Right lobe of liver (tissue), 6 donors: ENCODE results near the gene JAKMIP1. TPM values are rescaled to one million over a fixed set of nuclear protein-coding genes. Genes with fewer than 3 reads are reported as not detected.

Experiments used
- ATAC-seq, 4 donors: fragments of 200-7000 bp; cut with Tn5 transposase; one replicate each; pipeline ENCODE4 v1.9.1; 2020; ENCODE audit warnings: mild to moderate bottlenecking in 4 of 4, moderate library complexity in 4 of 4
- DNase-seq, 3 donors: peaks; one replicate each; pipeline ENCODE4 v3.0.0-alpha.2; 2020
- H3K27ac ChIP-seq, 3 donors: fragments of 200-600 bp; one replicate each; pipeline ENCODE4 v1.8.0; 2022
- H3K27me3 ChIP-seq, 2 donors: fragments of 200-600 bp; one replicate each; pipeline ENCODE4 v1.8.0; 2022
- H3K36me3 ChIP-seq, 4 donors: fragments of 200-600 bp; sonication (generic) in 1 of 4; one replicate each; pipeline versions ENCODE4 v1.5.1 to v1.8.0; 2017 to 2022; ENCODE audit warnings: control low read depth in 1 of 4
- H3K4me1 ChIP-seq, 4 donors: fragments of 200-600 bp; sonication (generic) in 1 of 4; one replicate each; pipeline versions ENCODE4 v1.5.1 to v1.8.0; 2017 to 2022; ENCODE audit warnings: control low read depth in 1 of 4
- H3K4me3 ChIP-seq, 3 donors: fragments of 200-600 bp; one replicate each; pipeline ENCODE4 v1.8.0; 2022
- H3K9me3 ChIP-seq, 4 donors: fragments of 200-600 bp; sonication (generic) in 1 of 4; one replicate each; pipeline versions ENCODE4 v1.5.1 to v1.8.0; 2017 to 2022; ENCODE audit warnings: control low read depth in 1 of 4
- POLR2A ChIP-seq: fragments of 450-650 bp; IDR thresholded peaks from one replicate; pipeline ENCODE4 v1.6.1; 2017; ENCODE audit warnings: antibody characterized with exemption, mild to moderate bottlenecking
- WGBS: methylation state at CpG from one replicate; pipeline ENCODE4 v1.1.6; 2018; ENCODE audit warnings: low coverage, low lambda C conversion rate; ENCODE audit not compliant: insufficient coverage; ENCODE audit errors: missing lambda C conversion rate; 5-methylcytosine and 5-hydroxymethylcytosine counted together
- intact Hi-C, 2 donors: fragments of 100-400 bp; cut with DNase I; formaldehyde crosslinking; loops; one replicate each; pipeline versions ENCODE4 v1.11.2 to v1.14.1; 2022
- total RNA-seq, 6 experiments: library from RNA; depleted of rRNA in 2 of 6; stranded (reverse); fragments of >200 nt in 2 of 6; fragmentation: NEBNext Ultra II Directional in 3 of 6; extraction: Animal tissue kit (Norgen Biotek cat#: 25700) in 3 of 6; gene quantifications; one replicate each; pipeline versions ENCODE4 v1.1.0 to v1.2.4, GENCODE V29; 2016 to 2023
- TF ChIP-seq, protein P1 (sequence below), 4 donors: fragments of 200-600 bp in 3 of 4; fragments of 450-650 bp in 1 of 4; IDR thresholded peaks; one replicate each; pipeline versions ENCODE4 v1.5.1 to v1.8.0; 2016 to 2022; ENCODE audit warnings: antibody characterized with exemption in 4 of 4, mild to moderate bottlenecking in 2 of 4
- donor health status: DM: no; HTN: yes; CAD: no.
- donor health status: DM: no; HTN: no; CAD: no.
- donor health status: DM: no; HTN: no; CAD: no.
- donor health status: DM: no; HTN: yes; CAD: no.
- donor health status: DM: no; HTN: yes; CAD: no.

Gene JAKMIP1
- total RNA-seq, 6 experiments from 2014 or later: 0.12 TPM; not detected in 5

DNA sequence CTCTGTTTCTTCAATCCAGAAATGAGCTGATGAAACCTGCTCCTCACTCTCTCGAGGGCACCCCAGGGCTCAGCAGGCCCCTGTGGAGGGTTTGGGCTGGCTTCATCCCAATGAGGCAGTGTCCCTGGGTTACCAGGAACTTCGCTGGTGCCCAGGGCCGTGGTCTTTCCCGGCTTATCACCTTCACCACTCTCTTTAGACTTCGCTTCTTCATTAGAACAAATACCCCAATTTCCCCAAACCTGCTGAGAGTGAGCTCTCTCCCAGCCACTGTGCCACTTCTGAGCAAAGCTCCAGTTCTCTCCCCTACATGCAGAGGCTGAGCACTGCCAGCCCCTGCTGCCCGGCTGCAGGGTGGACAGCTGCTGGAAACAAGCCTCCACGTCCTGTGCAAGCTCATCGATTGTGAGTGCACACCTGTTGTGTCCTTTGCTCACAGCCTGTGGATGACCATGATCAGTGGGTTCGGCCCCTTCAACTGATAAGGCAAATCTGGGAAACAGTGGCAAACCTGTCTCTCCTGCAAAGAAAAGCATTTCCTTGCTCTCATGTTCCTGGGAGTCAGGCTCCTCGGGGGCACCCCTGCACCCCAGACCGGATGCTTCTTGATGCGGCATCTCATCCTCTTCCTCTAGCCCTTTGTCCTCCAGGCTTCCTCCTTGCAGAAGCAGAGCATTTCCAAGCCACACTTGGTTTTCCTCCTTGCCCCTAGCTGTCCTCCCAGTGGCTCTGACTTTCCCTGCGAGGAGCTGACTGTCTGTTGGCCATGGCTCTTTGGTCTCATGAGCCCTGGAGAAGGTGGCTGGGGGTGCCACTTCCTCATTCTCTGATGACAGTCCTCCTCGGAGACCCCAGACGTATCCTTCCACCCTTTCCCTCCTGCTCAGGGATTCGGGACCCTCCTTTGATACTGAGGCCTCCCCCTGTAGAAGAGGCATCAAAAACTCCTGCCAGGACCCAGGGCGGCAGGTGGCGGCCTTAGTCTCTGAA, 210.8 kb downstream of the JAKMIP1 start:
- H3K4me3 ChIP-seq: no peak overlapping the region
- ATAC-seq (no peak), DNase-seq (no peak)
- no peak overlapping the region for H3K27ac ChIP-seq
- H3K36me3 ChIP-seq: no peaks in the 10 kb centered on the region
- H3K27me3 ChIP-seq: no peaks in the 10 kb centered on the region
- intact Hi-C loops: no loop called here
- H3K4me1 ChIP-seq: no peaks in the 10 kb centered on the region
- H3K9me3 ChIP-seq: no peaks in the 10 kb centered on the region
- 32% methylated on average over 13 of the region's 18 CpGs for WGBS
- TF ChIP-seq, protein P1, sequence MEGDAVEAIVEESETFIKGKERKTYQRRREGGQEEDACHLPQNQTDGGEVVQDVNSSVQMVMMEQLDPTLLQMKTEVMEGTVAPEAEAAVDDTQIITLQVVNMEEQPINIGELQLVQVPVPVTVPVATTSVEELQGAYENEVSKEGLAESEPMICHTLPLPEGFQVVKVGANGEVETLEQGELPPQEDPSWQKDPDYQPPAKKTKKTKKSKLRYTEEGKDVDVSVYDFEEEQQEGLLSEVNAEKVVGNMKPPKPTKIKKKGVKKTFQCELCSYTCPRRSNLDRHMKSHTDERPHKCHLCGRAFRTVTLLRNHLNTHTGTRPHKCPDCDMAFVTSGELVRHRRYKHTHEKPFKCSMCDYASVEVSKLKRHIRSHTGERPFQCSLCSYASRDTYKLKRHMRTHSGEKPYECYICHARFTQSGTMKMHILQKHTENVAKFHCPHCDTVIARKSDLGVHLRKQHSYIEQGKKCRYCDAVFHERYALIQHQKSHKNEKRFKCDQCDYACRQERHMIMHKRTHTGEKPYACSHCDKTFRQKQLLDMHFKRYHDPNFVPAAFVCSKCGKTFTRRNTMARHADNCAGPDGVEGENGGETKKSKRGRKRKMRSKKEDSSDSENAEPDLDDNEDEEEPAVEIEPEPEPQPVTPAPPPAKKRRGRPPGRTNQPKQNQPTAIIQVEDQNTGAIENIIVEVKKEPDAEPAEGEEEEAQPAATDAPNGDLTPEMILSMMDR (IDR thresholded peaks at IDR 0.05): no peak
- no peak for TF ChIP-seq POLR2A

- H3K9me3 ChIP-seq: no peaks in the 10 kb centered on the region
- H3K4me3 ChIP-seq: no peak overlapping the region
- no peaks in the 10 kb centered on the region for H3K36me3 ChIP-seq
- WGBS: 69% methylated on average over 13 of the region's 14 CpGs
- H3K4me1 ChIP-seq: no peaks in the 10 kb centered on the region
- ATAC-seq (no peak), DNase-seq (no peak)
- TF ChIP-seq, protein P1 (IDR thresholded peaks at IDR 0.05): no peak
- TF ChIP-seq POLR2A: no peak
- intact Hi-C loops: no loop called here
- H3K27ac ChIP-seq: no peak overlapping the region
- H3K27me3 ChIP-seq: no peaks in the 10 kb centered on the region
Measured at GRCh38 chr4:5988086-5988845, 212.1 kb downstream of the JAKMIP1 start.

DNA sequence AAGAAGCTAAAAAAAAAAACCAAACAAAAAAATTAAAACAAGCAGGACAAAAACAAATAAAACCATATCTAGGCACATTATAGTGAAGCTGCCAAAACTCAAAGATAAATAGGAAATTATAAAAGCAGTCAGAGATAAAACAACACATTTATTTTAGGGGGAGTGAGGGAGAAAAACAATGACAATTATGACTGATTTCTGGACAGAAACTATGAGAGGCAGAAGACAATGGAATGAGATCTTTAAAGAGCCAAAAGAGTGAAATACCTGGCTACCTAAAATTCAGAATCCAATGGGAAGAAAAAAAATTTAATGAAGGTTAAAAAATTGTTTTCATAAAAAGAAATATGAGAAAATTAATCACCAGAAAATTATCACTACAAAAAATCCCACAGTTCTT, 215.5 kb downstream of the JAKMIP1 start:
- DNase-seq (no peak), ATAC-seq (no peak)
- no peaks in the 10 kb centered on the region for H3K27me3 ChIP-seq
- no peaks in the 10 kb centered on the region for H3K9me3 ChIP-seq
- TF ChIP-seq, protein P1 (IDR thresholded peaks at IDR 0.05): no peak
- no peak for TF ChIP-seq POLR2A
- H3K4me1 ChIP-seq: no peaks in the 10 kb centered on the region
- intact Hi-C loops: no loop called here
- H3K27ac ChIP-seq: no peak overlapping the region
- no peak overlapping the region for H3K4me3 ChIP-seq
- no peaks in the 10 kb centered on the region for H3K36me3 ChIP-seq

- Histone ChIP-seq H3K27ac (no peak overlapping the region), H3K9me3 (no peaks in the 10 kb centered on the region), H3K4me1 (no peaks in the 10 kb centered on the region), H3K36me3 (no peaks in the 10 kb centered on the region), H3K27me3 (no peaks in the 10 kb centered on the region), H3K4me3 (no peak overlapping the region)
- WGBS: 43% methylated on average over 7 of the region's 9 CpGs
- DNase-seq (no peak), ATAC-seq (no peak)
- TF ChIP-seq, protein P1 (IDR thresholded peaks at IDR 0.05): no peak
- no peak for TF ChIP-seq POLR2A
- intact Hi-C loops: no loop called here
Measured at GRCh38 chr4:5982156-5982973, 218.0 kb downstream of the JAKMIP1 start.
